GM18511 (cell line): ENCODE data around the gene TBCB.
"Not testable (repeated sequence)": the region's sequence is repeated elsewhere in the genome, so short reads cannot be mapped to it uniquely, and the experiment has no call there.

Experiments used
- ATAC-seq: cut with Tn5 transposase; IDR thresholded peaks from one replicate; pipeline ENCODE4 v1.9.1; 2021; ENCODE audit warnings: mild to moderate bottlenecking, moderate library complexity; ENCODE audit not compliant: unreplicated experiment

Gene TBCB

GRCh38 chr19:36169084-36169760, 54.0 kb downstream of the TBCB start:
- no peak for ATAC-seq

GRCh38 chr19:36172852-36173251, 57.6 kb downstream of the TBCB start:
- ATAC-seq: no peak

GRCh38 chr19:36173846-36174245, 58.6 kb downstream of the TBCB start:
- ATAC-seq: not testable (repeated sequence)
